22Rv1 (cell line): ENCODE data around the gene AAK1.
"Not testable (repeated sequence)": the region's sequence is repeated elsewhere in the genome, so short reads cannot be mapped to it uniquely, and the experiment has no call there.

ENCODE experiments used
- H3K27ac ChIP-seq: fragments of 450-650 bp; 2 replicates; pipeline ENCODE4 v1.5.1; 2017
- CTCF ChIP-seq: fragments of 450-650 bp; IDR thresholded peaks from 2 replicates; pipeline ENCODE4 v1.5.1; 2017; ENCODE audit warnings: mild to moderate bottlenecking
- ZFX ChIP-seq: fragments of 450-650 bp; IDR thresholded peaks from 2 replicates; pipeline ENCODE4 v1.6.1; 2017; ENCODE audit warnings: antibody characterized with exemption, borderline replicate concordance

AAK1 gene

DNA sequence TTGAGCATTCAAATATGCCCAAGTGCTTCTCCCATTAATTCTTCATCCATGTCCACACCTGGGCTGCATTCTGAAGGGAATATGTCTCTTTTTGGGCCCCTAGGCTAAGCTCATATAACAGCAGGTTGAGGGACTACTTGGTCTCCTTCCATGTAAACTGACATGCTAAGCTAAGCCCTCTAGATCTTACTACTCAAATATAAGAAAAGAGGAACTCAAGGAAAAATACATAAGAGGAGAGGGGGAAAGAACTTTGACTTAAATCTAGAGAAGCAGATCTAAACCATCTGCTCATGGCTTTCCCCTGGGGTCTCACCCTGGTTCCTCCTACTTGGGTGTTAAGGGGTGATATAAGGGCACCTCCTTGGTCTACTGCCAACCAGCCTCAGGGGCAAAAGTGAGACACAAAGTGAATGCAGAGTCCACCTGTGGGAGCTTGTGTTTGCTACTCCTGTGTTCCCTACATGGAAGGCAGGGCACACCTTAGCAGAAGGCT, 186.5 kb downstream of the AAK1 start:
- TF ChIP-seq CTCF (no peak), ZFX (no peak)

DNA sequence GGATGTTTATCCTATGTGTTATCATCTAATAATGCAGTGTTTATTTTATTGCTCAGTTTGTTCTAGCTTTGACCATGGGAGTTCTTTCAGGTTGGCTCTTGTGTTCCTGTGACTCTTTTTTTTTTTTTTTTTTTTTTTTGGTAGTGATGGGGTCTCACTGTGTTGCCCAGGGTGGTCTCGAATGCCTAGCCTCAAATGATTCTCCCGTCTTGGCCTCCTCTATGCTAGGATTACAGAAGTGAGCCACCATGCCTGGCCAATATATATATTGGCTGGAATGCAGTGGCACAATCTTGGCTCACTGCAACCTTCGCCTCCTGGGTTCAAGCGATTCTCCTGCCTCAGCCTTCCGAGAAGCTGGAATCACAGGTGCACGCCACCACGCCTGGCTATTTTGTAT, 187.4 kb downstream of the AAK1 start:
- no peak overlapping the region for H3K27ac ChIP-seq
- TF ChIP-seq ZFX, result no peak
- TF ChIP-seq CTCF, result no peak

More for the DNA sequence above, 186.5 kb downstream of the AAK1 start:
- H3K27ac ChIP-seq, result no peak overlapping the region

DNA sequence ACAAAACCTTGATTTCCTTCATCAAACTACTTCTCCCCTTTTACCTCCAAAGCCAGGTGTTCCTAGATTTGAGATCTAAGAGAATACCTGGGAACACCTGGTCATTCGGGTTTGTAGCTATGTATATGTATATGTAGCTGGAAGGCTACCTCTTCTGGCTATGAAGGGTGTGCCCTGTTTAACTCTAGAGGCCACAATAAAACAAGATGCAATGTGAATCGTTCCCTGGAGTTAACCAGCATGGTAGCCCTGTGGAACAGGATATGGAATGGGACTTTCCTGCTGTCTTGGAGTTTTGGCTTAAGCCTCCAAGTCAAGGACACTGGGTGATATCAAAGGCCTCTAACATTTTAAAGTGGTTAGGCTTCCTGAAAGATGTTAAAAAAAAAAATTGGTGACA, 188.6 kb downstream of the AAK1 start:
- TF ChIP-seq ZFX, result no peak
- no peak for TF ChIP-seq CTCF
- H3K27ac ChIP-seq, result no peak overlapping the region

DNA sequence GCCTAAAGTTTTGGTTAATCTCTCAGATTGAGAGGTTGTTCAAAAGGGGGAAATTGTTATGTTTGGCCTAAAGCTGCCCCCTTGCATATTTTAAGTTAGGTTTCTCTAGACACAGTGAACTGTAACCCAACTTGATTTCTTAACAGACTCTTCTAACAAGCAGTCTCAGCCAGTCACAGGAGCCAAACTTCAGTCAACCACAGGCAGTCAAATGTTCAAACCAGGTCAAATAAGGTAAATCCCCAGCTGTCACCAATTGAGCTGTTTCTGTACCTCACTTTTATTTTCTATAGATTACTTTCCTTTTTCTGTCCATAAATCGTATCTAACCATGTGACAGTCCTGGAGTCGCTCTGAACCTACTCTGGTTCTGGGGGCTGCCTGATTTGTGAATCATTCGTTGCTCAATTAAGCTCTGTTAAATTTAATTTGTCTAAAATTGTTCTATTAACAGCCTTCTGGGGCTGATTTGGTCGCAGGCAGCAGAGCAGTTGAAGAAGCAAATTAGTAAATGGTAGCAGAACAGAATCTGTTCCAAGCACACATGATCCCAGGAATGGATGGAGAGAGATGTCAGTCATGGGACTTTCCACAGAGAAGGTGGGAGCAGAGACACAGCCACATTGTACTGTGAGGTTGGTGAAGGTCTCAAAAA, 189.9 kb downstream of the AAK1 start:
- H3K27ac ChIP-seq, result no peak overlapping the region
- TF ChIP-seq CTCF, result no peak
- TF ChIP-seq ZFX, result no peak

GRCh38 chr2:69452687-69453086, 190.9 kb downstream of the AAK1 start:
- H3K27ac ChIP-seq, result no peak overlapping the region
- TF ChIP-seq ZFX (no peak), CTCF (no peak)

- no peak overlapping the region for H3K27ac ChIP-seq
- no peak for TF ChIP-seq ZFX
- no peak for TF ChIP-seq CTCF
Observed at GRCh38 chr2:69450735-69451416, 192.7 kb downstream of the AAK1 start.

DNA sequence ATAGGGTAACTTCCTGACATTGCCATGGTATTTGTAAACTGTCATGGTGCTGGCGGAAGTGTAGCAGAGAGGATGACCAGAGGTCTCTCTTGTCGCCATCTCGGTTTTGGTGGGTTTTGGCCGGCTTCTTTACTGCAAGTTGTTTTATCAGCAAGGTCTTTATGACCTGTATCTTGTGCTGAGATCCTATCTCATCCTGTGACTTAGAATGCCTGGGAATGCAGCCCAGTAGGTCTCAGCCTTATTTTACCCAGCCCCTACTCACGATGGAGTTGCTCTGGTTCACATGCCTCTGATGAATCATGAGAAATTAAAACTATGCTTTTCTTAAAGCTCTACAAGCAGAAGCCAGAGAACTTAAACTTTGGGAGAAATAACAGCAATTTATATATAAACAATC, 193.6 kb downstream of the AAK1 start:
- TF ChIP-seq ZFX (no peak), CTCF (no peak)
- no peak overlapping the region for H3K27ac ChIP-seq

GRCh38 chr2:69443673-69444072, 199.9 kb downstream of the AAK1 start:
- not testable (repeated sequence) for H3K27ac ChIP-seq

GRCh38 chr2:69439499-69439898, 204.0 kb downstream of the AAK1 start:
- not testable (repeated sequence) for H3K27ac ChIP-seq
